AG08395 (cell line): ENCODE results near the gene NOL7.

Experiments
- DNase-seq: peaks from one replicate; pipeline ENCODE4 v3.0.0; 2012; ENCODE audit warnings: mixed read lengths, low spot score

NOL7 gene

DNA sequence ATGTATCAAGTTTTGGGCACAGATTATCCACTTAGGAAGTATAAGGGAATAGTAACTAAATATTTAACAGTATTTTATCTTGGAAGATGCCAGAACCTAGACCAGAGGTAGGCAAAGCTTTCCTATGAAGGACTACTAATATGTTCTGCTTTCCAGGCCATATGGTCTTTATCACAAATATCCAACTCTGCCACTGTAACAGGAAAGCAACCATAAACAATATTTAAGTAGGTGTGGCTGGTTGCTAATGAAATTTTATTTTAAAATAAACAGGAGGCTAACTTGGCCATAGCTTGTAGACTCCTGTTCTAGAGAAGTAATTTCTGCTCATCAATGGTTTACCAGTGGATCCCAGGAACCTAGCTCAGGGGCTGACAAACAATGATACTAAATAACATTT, 39.4 kb downstream of the NOL7 start:
- DNase-seq, result no peak

DNA sequence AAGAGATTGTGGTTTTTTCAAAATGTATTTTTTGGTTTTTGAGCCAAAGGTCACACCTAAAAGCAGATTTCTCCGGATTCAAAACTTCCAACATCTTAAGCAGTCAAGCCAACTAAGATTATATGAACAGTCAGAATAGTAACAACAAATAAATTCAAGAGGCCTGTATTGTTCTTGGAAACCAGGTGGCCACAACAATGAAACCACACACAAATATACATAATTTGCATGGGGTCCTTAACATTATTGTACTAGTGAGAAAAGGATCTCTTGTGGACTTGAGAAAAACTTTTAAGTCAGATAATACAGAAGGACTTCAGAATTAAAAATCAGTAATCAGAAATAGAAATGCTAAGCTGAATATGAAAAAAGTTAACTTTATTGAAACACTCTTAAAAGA, 40.6 kb downstream of the NOL7 start:
- no peak for DNase-seq

DNA sequence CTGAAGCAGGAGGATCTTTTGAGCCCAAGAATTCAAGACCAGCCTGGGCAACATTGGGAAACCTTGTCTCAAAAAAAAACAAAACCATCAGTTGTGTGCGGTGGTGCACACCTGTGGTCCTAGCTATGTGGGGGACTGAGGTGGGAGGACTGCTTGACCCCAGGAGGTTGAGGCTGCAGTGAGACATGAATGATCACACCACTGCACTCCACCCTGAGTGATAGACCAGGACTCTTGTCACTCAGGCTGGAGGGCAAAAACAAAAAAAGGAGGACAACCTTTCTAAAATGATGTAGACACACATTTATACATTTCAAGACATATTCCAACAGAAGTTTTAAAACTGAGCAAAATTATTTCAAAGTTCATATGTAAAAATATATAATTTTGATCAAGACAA, 45.1 kb downstream of the NOL7 start:
- no peak for DNase-seq

DNA sequence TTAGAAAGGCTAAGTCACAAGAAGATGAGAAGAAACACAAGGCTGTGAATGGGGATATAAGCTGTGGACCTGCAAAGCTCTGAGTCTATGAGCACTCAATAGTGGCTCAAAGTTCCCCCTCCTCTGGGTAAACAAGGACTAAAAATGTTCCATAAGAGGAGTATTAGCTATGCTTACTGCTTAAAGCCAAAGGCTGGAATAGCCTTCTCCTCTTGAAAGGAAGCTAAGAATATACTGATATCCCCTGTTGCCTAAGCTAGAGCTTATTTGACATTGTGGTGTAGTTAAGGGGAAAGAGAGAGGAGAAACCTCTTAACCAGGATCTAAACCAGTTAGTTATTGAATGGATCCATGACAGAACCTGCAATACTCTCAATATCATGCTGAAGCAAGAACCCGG, 45.8 kb downstream of the NOL7 start:
- DNase-seq, result no peak

DNA sequence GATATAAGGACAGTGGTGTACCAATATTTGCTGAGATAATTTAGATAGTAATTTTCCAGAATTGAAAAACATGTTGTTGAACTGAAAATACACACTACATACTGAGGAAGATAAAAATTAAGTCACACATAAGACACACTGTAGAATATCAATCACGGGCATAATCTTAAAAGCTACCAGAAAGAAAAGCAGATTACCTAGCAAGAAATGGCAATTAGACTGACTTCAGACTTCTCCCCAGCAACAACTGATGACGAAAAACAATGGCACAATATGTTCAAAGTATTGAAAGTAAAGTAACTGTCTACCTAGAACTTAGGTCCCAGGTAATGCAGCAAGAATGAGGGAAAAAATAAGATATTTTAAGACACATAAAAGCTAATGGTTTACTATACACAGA, 46.5 kb downstream of the NOL7 start:
- DNase-seq, result no peak

DNA sequence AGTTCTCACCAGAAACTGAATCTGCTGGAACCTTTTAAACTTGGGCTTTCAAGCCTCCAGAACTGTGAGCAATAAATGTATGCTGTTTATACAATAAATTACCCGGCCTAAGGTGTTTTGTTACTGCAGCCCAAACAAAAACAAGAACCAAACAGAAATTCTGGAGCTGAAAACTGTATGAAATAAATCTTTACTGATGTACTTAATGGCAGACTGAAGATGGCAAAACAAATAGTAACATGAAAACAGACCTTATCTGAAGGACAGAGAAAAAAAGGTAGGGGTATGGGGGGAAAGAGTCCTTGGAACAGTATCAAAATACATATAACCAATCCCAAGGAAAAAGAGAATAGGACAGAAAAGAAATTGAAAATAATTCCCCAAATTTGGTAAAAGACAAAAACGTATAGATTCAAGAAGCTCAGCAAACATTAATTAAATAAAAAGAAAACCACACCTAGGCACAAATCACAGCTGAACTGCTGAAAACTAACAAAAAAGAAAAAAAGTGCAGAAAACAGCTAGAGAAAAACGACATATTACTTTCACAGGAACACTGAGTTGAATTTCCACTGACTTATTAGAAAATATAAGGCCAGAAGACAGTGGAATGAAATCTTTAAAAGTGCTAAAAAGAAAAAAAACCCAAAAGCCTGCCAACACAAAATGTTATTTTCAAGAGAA, 47.7 kb downstream of the NOL7 start:
- no peak for DNase-seq

DNA sequence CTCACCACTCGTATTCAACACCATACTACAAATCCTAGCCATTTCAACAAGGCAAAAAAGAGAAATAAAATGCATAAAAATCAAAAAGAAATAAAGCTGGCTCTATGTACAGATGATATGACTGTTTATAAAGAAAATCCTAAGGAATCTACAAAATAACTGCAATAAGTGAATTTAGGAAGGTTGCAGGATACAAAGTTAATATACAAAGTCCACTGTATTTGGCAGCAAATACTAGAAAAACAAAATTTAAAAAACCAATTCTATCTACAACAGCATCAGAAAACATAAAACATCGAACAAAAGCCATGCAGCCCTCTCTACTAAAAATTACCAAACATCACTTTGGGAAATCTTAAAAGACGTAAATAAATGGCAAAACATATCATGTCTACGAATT, 48.9 kb downstream of the NOL7 start:
- DNase-seq, result no peak

DNA sequence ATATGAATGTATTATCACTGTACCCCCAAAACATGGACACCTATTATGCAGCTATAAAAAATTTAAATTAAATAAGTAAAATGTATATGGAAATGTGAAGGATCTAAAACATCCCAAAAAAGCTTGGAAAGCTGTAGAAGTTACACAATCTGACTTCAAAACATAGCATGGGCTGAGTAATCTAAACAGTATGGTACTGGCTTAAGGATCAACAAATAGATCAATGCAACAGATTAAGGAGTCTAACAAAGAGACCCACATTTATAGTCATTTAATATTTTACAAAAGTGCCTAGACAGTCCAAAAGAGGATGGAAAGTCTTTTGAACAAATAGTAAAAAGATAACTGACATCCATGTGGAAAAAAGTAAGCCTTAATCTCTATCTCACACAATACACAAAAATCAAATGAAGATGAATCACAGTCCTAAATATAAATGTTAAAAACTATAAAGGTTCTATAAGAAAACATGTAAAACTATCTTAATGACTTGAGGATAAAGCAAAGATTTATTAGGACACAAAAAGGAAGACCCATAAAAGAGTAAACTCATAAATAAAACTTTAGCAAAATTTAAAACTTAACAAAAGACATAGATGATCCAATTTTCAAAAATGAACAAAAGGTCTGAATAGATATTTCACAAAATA, 49.7 kb downstream of the NOL7 start:
- DNase-seq, result no peak

DNA sequence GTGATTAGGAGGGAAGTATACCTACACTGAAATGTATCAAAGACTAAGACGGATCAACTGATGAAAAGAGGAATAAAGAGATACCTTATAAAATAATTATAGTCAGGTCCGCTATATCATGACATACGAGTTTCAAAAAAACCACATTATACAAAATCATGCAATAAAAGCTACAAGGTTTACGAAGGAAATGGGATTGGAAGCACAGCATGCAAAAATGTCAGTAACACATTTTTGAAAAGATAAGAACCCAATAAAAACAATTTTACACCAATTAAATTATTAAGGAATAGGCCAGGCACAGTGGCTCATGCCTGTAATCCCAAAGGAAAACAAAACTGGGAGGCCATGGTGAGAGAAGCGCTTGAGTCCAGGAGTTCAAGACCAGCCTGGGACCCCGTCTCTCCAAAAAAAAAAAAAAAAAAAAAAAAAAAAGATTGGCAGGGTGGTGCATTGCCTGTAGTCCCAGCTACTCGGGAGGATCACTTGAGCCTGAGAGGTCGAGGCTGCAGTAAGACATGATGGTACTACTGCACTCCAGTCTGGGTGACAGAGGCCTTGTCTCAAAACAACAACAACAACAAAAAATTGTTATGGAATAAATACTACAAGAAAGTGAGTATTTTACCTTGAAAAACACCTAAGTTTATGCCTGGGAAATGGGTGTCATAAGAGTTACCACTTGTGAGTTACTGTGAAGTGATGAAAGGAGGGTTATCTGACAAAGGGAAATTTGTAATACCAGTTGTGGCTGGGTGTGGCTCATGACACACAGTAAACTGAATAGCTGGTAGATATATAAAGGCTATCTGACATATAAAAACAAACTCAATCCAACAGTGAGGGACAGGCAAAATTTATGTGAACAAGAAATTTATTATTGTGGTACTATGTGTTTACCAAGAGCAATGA, 51.3 kb downstream of the NOL7 start:
- DNase-seq, result no peak

DNA sequence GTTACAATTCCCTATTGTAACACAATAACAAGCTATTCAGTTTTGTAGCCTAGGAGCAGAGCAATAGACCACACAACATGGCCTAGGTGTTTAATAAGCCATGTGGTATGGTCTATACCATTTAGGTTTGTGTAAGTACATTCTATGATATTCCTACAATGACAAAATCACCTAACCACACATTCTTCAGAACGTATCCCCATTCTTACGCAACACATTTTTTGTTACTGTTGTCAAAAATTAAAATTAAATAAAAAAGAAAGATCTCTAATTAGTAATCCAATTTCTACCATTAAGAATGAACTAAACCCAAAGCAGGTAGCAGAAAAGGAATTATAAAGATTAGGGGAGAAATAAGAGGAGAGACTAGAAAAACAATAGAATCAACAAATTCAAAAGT, 52.5 kb downstream of the NOL7 start:
- DNase-seq, result no peak

DNA sequence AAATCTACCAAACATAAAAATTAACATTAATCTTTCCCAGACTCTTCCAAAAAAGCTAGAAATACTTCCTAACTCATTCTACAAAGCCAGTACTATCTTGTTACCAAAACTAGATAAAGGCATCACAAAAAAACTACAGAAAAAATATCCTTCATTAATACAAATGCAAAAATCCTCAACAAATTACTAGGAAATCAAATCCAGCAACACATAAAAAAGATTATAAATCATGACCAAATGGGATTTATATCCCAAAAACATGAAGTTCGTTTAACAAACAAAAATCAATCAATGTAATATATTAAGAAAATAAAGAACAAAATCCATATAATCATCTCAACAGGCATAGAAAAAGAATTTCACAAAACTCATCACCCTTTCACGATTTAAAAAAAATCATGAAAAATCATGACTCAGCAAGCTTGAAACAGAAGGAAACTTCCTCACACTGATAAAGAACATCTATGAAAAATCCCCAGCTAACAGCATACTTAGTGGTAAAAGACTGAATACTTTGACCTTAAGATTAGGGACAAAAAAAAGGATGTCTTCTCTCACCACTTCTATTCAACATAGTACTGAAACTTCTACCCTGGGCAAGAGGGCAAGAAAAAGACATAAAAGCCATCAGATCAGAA, 53.3 kb downstream of the NOL7 start:
- no peak for DNase-seq

DNA sequence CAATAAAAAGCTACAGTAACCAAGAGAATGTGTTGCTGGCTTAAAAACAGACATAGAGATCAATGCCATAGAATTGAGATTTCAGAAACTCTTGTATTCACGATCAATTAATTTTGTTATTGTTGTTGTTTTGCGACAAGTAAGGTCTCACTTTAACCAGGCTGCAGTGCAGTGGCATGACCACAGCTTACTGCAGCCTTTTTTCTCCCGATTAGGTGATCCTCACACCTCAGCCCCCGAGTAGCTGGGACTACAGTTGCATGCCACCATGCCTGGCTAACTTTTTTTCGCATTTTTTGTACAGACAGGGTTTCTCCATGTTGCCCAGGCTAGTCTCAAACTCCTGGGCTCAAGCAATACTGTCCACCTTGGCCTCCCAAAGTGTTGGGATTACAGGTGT, 54.3 kb downstream of the NOL7 start:
- no peak for DNase-seq
